Neural cell (in vitro differentiated cells): ENCODE measurements around the gene RPL37. TPM values are rescaled to one million over a fixed set of nuclear protein-coding genes. Genes with fewer than 3 reads are reported as not detected.
A peak's percentile ranks its signal among the peaks of the same experiment; 100 is the strongest.

Source experiments
- H2AFZ ChIP-seq: fragments of 200-600, 300-800 bp; sonication (generic), shearing (Covaris generic); 2 replicates; pipeline ENCODE4 v1.6.0; 2014; ENCODE audit warnings: low read depth, mild to moderate bottlenecking, antibody characterized with exemption, low read length, moderate library complexity
- H3F3A ChIP-seq: fragments of 200-600 bp; shearing (Covaris generic); 2 replicates; pipeline ENCODE4 v1.6.1; 2016; ENCODE audit warnings: mild to moderate bottlenecking, moderate library complexity, mixed read lengths, antibody characterized with exemption, low read length; ENCODE audit not compliant: insufficient read depth, poor library complexity, severe bottlenecking
- H3K27ac ChIP-seq: fragments of 200-600, 300-800 bp; sonication (generic), shearing (Covaris generic); 2 replicates; pipeline ENCODE4 v1.5.1; 2014; ENCODE audit warnings: mild to moderate bottlenecking, low read length, moderate library complexity
- H3K27me3 ChIP-seq: fragments of 300-800, 200-600 bp; sonication (generic), shearing (Covaris generic); 2 replicates; pipeline ENCODE4 v1.6.0; 2014; ENCODE audit warnings: mild to moderate bottlenecking, low read depth, low read length, moderate library complexity; ENCODE audit not compliant: insufficient read depth
- H3K36me3 ChIP-seq: fragments of 300-800, 200-600 bp; sonication (generic), shearing (Covaris generic); 2 replicates; pipeline ENCODE4 v1.5.1; 2014; ENCODE audit warnings: mild to moderate bottlenecking, antibody characterized with exemption, low read length, moderate library complexity; ENCODE audit not compliant: insufficient read depth
- H3K4me2 ChIP-seq: fragments of 300-800, 200-600 bp; sonication (generic), shearing (Covaris generic); 2 replicates; pipeline ENCODE4 v1.6.0; 2014; ENCODE audit warnings: mild to moderate bottlenecking, low read length
- H3K4me3 ChIP-seq: fragments of 300-800, 200-600 bp; sonication (generic), shearing (Covaris generic); 2 replicates; pipeline ENCODE4 v1.5.1; 2014; ENCODE audit warnings: mild to moderate bottlenecking, low read length, moderate library complexity
- H3K79me2 ChIP-seq: fragments of 200-600 bp; shearing (Covaris generic); replicated peaks from 2 replicates; pipeline ENCODE4 v1.6.0; 2014; ENCODE audit warnings: mild to moderate bottlenecking, low read length, moderate library complexity; ENCODE audit not compliant: insufficient read depth
- H3K9ac ChIP-seq: fragments of 300-800, 200-600 bp; sonication (generic), shearing (Covaris generic); 2 replicates; pipeline ENCODE4 v1.6.1; 2016; ENCODE audit warnings: mild to moderate bottlenecking, low read length, mixed read lengths
- H3K9me2 ChIP-seq: fragments of 200-600 bp; shearing (Covaris generic); 2 replicates; pipeline ENCODE4 v1.6.1; 2016; ENCODE audit warnings: mild to moderate bottlenecking, low read length, mixed read lengths; ENCODE audit not compliant: insufficient read depth
- H3K9me3 ChIP-seq: fragments of 200-600, 300-800 bp; sonication (generic), shearing (Covaris generic); 2 replicates; pipeline ENCODE4 v1.6.1; 2016; ENCODE audit warnings: mild to moderate bottlenecking, mixed run types, low read length, moderate library complexity, mixed read lengths
- H4K20me1 ChIP-seq: fragments of 200-600 bp; shearing (Covaris generic); 2 replicates; pipeline ENCODE4 v1.6.1; 2016; ENCODE audit warnings: mild to moderate bottlenecking, mixed run types; ENCODE audit not compliant: insufficient read depth
- EP300 ChIP-seq: fragments of 450-650 bp; conservative IDR thresholded peaks from 2 replicates; pipeline ENCODE4 v1.6.1; 2014; ENCODE audit warnings: antibody characterized with exemption, mild to moderate bottlenecking, moderate library complexity; ENCODE audit not compliant: poor library complexity, severe bottlenecking
- EZH2 ChIP-seq: fragments of 200-600, 300-800 bp; shearing (Covaris generic), sonication (generic); IDR thresholded peaks from 2 replicates; pipeline ENCODE4 v1.6.1; 2014; ENCODE audit warnings: antibody characterized with exemption, low read length, borderline replicate concordance, mild to moderate bottlenecking; ENCODE audit not compliant: insufficient read depth, poor library complexity, severe bottlenecking
- MXI1 ChIP-seq: fragments of 450-650 bp; conservative IDR thresholded peaks from 2 replicates; pipeline ENCODE4 v1.6.1; 2014; ENCODE audit warnings: antibody characterized with exemption, mild to moderate bottlenecking; ENCODE audit not compliant: poor library complexity, severe bottlenecking
- POLR2AphosphoS5 ChIP-seq: IDR thresholded peaks from 2 replicates; pipeline ENCODE4 v1.6.1; 2012
- RAD21 ChIP-seq: fragments of 450-650 bp; conservative IDR thresholded peaks from 2 replicates; pipeline ENCODE4 v1.6.1; 2014; ENCODE audit warnings: antibody characterized with exemption, mild to moderate bottlenecking, moderate library complexity
- SMC3 ChIP-seq: fragments of 450-650 bp; conservative IDR thresholded peaks from 2 replicates; pipeline ENCODE4 v1.6.1; 2014; ENCODE audit warnings: antibody characterized with exemption, mild to moderate bottlenecking, moderate library complexity; ENCODE audit not compliant: poor library complexity
- TAF1 ChIP-seq: IDR thresholded peaks from 2 replicates; pipeline ENCODE4 v1.6.1; 2012; ENCODE audit warnings: low read depth
- polyA plus RNA-seq: library from polyadenylated mRNA; depleted of rRNA; stranded (reverse); fragments of >200 nt; gene quantifications from 2 replicates; pipeline ENCODE4 v1.2.3, GENCODE V29; 2014
- TF ChIP-seq, protein P1 (sequence below): fragments of 450-650 bp; IDR thresholded peaks from 2 replicates; pipeline ENCODE4 v1.5.1; 2014; ENCODE audit warnings: antibody characterized with exemption, mild to moderate bottlenecking, moderate library complexity; ENCODE audit not compliant: poor library complexity, severe bottlenecking
- TF ChIP-seq, protein P2 (sequence below): IDR thresholded peaks from 2 replicates; pipeline ENCODE4 v1.6.1; 2012; ENCODE audit warnings: borderline replicate concordance

RPL37 gene
- polyA plus RNA-seq, 1 donor from 2014 or later: 107 TPM

DNA sequence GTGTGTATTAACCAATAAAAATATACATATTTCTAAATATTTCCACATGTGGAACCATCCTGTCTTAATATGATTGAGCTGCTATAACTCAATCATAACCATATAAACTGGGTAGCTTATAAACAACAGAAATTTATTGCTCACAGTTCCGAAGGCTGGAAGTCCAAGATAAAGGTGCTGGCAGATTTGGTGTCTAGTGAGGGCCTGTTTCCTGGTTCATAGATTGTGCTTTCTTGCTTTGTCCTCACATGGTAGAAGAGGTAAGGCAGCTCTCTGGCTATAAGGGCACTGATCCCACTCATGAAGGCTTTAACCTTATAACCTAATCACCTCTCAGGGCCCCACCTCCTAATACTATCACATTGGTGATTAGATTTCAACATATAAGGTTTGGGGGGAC lies 22.9 kb downstream of the RPL37 start:
- no peak for TF ChIP-seq POLR2AphosphoS5
- TF ChIP-seq, protein P1, sequence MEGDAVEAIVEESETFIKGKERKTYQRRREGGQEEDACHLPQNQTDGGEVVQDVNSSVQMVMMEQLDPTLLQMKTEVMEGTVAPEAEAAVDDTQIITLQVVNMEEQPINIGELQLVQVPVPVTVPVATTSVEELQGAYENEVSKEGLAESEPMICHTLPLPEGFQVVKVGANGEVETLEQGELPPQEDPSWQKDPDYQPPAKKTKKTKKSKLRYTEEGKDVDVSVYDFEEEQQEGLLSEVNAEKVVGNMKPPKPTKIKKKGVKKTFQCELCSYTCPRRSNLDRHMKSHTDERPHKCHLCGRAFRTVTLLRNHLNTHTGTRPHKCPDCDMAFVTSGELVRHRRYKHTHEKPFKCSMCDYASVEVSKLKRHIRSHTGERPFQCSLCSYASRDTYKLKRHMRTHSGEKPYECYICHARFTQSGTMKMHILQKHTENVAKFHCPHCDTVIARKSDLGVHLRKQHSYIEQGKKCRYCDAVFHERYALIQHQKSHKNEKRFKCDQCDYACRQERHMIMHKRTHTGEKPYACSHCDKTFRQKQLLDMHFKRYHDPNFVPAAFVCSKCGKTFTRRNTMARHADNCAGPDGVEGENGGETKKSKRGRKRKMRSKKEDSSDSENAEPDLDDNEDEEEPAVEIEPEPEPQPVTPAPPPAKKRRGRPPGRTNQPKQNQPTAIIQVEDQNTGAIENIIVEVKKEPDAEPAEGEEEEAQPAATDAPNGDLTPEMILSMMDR: no peak
- no peak for TF ChIP-seq MXI1
- Histone ChIP-seq H3K36me3 (no peaks in the 10 kb centered on the region), H3F3A (no peaks in the 10 kb centered on the region), H2AFZ (no peak overlapping the region), H3K9me2 (no peaks in the 10 kb centered on the region), H3K27me3 (no peaks in the 10 kb centered on the region), H4K20me1 (no peaks in the 10 kb centered on the region), H3K4me2 (no peak overlapping the region), H3K4me3 (no peak overlapping the region), H3K79me2 (no peaks in the 10 kb centered on the region), H3K9ac (no peak overlapping the region), H3K27ac (no peak overlapping the region), H3K9me3 (no peaks in the 10 kb centered on the region)

DNA sequence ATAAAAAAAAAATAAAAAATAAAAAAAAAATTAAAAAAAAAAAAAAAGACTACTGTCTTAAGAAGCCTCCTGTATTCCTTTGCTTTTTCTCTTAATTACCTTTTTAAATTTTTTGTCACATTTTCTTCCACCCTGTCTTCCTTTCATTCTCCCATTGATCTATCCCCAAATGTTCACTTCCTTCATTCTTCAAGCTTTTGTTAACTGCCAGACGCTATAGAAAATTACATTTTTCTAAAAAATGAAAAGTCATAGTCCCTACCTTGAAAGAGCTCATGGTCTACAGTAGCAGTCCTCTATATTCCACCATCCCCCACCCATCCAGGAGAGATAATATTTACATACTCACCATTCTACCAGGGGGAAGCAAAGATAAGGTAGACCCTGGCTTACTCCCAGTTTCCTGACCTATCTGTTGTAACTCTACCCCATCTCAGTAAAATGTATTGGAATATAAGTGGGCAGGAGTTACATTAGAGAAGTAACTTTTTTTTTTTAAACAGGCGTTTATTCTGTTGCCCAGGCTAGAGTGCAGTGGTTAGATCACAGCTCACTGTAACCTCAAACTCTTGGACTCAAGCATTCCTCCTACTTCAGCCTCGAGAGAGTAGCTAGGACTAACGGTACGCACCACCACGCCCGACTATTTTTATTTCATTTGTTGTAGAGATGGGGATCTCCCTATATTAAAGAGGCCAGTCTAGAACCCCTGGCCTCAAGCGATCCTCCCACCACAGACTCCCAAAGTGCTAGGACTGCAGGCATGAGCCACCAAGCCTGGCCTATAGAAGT lies 33.1 kb downstream of the RPL37 start:
- H3K4me2 ChIP-seq: no peak overlapping the region
- no peak overlapping the region for H3K27ac ChIP-seq

DNA sequence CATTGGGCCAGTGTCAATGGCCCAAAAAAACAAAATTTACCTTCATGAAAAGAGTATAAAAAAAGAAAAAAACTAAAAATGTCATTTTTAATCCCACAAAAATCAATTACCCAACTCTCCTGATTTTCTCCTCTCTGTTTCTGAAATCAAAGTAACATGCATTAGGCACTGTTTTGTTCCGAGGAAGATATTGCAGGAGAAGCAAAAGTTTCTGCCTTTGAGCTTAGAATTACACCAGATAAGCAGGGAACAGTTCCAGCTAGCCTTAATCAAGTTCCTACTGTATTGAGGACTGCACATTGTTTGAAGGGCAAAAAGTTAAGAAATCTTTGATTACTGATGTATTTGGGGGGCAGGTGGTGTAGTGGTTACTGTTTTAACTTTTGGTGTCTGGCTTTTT lies 35.8 kb downstream of the RPL37 start:
- no peaks in the 10 kb centered on the region for H3K27me3 ChIP-seq
- H3K9me3 ChIP-seq: no peaks in the 10 kb centered on the region
- TF ChIP-seq POLR2AphosphoS5 (no peak), SMC3 (no peak), MXI1 (no peak)
- no peaks in the 10 kb centered on the region for H4K20me1 ChIP-seq
- no peak overlapping the region for H2AFZ ChIP-seq
- no peak overlapping the region for H3K9ac ChIP-seq
- H3F3A ChIP-seq: peaks cover 3% of the 10 kb centered on the region
- H3K27ac ChIP-seq: no peak overlapping the region
- peaks cover 26% of the 10 kb centered on the region for H3K79me2 ChIP-seq
- H3K4me2 ChIP-seq: peak overlapping the region; percentile 93
- no peaks in the 10 kb centered on the region for H3K36me3 ChIP-seq
- H3K9me2 ChIP-seq: no peaks in the 10 kb centered on the region
- peak overlapping the region; percentile 94 for H3K4me3 ChIP-seq

More for the DNA sequence above, 33.1 kb downstream of the RPL37 start:
- H4K20me1 ChIP-seq: no peaks in the 10 kb centered on the region
- no peak for TF ChIP-seq TAF1
- no peak overlapping the region for H3K9ac ChIP-seq
- no peak overlapping the region for H2AFZ ChIP-seq
- H3K79me2 ChIP-seq: peaks cover 3% of the 10 kb centered on the region
- H3K27me3 ChIP-seq: no peaks in the 10 kb centered on the region
- H3K4me3 ChIP-seq: no peak overlapping the region
- peaks cover 3% of the 10 kb centered on the region for H3F3A ChIP-seq
- H3K9me2 ChIP-seq: no peaks in the 10 kb centered on the region
- no peaks in the 10 kb centered on the region for H3K9me3 ChIP-seq
- no peaks in the 10 kb centered on the region for H3K36me3 ChIP-seq

DNA sequence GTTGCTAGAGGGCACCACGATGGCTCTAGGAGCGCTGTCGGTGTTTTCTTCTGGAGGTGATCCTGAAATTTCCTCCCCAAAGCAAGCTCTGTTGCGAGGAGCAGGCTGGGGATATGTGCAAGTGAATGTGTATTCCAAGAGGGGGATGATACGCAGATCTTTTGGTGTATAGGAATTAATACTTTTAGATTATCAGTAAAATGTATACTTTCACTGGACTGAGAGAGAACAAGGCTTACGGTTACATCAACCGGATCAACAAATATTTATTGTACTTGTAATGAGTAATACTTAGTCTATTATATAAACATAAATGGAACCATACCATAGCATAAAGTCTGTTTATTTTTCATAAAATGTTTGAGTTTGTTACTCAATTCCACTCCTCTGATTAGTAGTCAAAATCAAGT lies 36.2 kb downstream of the RPL37 start:
- Histone ChIP-seq H3K9me2 (no peaks in the 10 kb centered on the region), H3K4me3 (peak overlapping the region; percentile 94), H3K4me2 (peak overlapping the region; percentile 93), H3K27ac (peak overlapping the region; percentile 76), H4K20me1 (no peaks in the 10 kb centered on the region), H3K27me3 (no peaks in the 10 kb centered on the region), H3K36me3 (no peaks in the 10 kb centered on the region), H3K9me3 (no peaks in the 10 kb centered on the region), H3K79me2 (peaks cover 30% of the 10 kb centered on the region), H3F3A (peaks cover 3% of the 10 kb centered on the region), H2AFZ (peak overlapping the region; percentile 80), H3K9ac (peak overlapping the region; percentile 78)
- TF ChIP-seq RAD21: no peak
- TF ChIP-seq EZH2: no peak
- TF ChIP-seq EP300: no peak
- TF ChIP-seq TAF1: no peak
- no peak for TF ChIP-seq SMC3
- no peak for TF ChIP-seq MXI1
- TF ChIP-seq, protein P2, sequence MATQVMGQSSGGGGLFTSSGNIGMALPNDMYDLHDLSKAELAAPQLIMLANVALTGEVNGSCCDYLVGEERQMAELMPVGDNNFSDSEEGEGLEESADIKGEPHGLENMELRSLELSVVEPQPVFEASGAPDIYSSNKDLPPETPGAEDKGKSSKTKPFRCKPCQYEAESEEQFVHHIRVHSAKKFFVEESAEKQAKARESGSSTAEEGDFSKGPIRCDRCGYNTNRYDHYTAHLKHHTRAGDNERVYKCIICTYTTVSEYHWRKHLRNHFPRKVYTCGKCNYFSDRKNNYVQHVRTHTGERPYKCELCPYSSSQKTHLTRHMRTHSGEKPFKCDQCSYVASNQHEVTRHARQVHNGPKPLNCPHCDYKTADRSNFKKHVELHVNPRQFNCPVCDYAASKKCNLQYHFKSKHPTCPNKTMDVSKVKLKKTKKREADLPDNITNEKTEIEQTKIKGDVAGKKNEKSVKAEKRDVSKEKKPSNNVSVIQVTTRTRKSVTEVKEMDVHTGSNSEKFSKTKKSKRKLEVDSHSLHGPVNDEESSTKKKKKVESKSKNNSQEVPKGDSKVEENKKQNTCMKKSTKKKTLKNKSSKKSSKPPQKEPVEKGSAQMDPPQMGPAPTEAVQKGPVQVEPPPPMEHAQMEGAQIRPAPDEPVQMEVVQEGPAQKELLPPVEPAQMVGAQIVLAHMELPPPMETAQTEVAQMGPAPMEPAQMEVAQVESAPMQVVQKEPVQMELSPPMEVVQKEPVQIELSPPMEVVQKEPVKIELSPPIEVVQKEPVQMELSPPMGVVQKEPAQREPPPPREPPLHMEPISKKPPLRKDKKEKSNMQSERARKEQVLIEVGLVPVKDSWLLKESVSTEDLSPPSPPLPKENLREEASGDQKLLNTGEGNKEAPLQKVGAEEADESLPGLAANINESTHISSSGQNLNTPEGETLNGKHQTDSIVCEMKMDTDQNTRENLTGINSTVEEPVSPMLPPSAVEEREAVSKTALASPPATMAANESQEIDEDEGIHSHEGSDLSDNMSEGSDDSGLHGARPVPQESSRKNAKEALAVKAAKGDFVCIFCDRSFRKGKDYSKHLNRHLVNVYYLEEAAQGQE: no peak
- TF ChIP-seq, protein P1: no peak
- TF ChIP-seq POLR2AphosphoS5: no peak
